CD4-positive, alpha-beta T cell treated with Interleukin-10 for 1 hour (primary cell): ENCODE measurements around the gene HS3ST3B1.

Source experiments
- DNase-seq: peaks from one replicate; pipeline ENCODE4 v3.0.0-alpha.2; 2020

Gene HS3ST3B1

GRCh38 chr17:14359163-14360020, 58.5 kb downstream of the HS3ST3B1 start:
- DNase-seq, result peak; percentile 45

GRCh38 chr17:14360856-14361255, 60.0 kb downstream of the HS3ST3B1 start:
- DNase-seq, result no peak

- DNase-seq, result no peak
Measured at GRCh38 chr17:14361470-14361869, 60.6 kb downstream of the HS3ST3B1 start.

- DNase-seq, result no peak
Measured at GRCh38 chr17:14361945-14362508, 61.1 kb downstream of the HS3ST3B1 start.

- no peak for DNase-seq
Measured at GRCh38 chr17:14366199-14366598, 65.3 kb downstream of the HS3ST3B1 start.

GRCh38 chr17:14372461-14372860, 71.6 kb downstream of the HS3ST3B1 start:
- no peak for DNase-seq

- DNase-seq, result no peak
Measured at GRCh38 chr17:14372905-14373613, 72.2 kb downstream of the HS3ST3B1 start.

GRCh38 chr17:14373614-14374259, 72.9 kb downstream of the HS3ST3B1 start:
- no peak for DNase-seq

GRCh38 chr17:14374268-14374667, 73.4 kb downstream of the HS3ST3B1 start:
- DNase-seq, result no peak

- no peak for DNase-seq
Measured at GRCh38 chr17:14376666-14377065, 75.8 kb downstream of the HS3ST3B1 start.

- no peak for DNase-seq
Measured at GRCh38 chr17:14381606-14382005, 80.7 kb downstream of the HS3ST3B1 start.

- no peak for DNase-seq
Measured at GRCh38 chr17:14387036-14387435, 86.2 kb downstream of the HS3ST3B1 start.

GRCh38 chr17:14389681-14390080, 88.8 kb downstream of the HS3ST3B1 start:
- no peak for DNase-seq

GRCh38 chr17:14393723-14394122, 92.8 kb downstream of the HS3ST3B1 start:
- no peak for DNase-seq

GRCh38 chr17:14395255-14395654, 94.4 kb downstream of the HS3ST3B1 start:
- DNase-seq, result no peak

- no peak for DNase-seq
Measured at GRCh38 chr17:14396547-14396946, 95.7 kb downstream of the HS3ST3B1 start.

- DNase-seq, result no peak
Measured at GRCh38 chr17:14398766-14399165, 97.9 kb downstream of the HS3ST3B1 start.
